GM12891 (cell line): ENCODE results near the gene PEMT.

ENCODE experiments used
- PAX5 ChIP-seq: IDR thresholded peaks from 2 replicates; pipeline ENCODE4 v1.6.1; 2011; ENCODE audit warnings: low read length, moderate library complexity, mild to moderate bottlenecking; ENCODE audit not compliant: insufficient read depth, severe bottlenecking
- POLR2A ChIP-seq: IDR thresholded peaks from 2 replicates; pipeline ENCODE4 v1.6.1; 2011; ENCODE audit warnings: low read depth, low read length, control low read depth
- POLR2AphosphoS5 ChIP-seq: IDR thresholded peaks from 2 replicates; pipeline ENCODE4 v1.6.1; 2011; ENCODE audit warnings: low read depth, low read length, control low read depth
- POU2F2 ChIP-seq: IDR thresholded peaks from 2 replicates; pipeline ENCODE4 v1.6.1; 2011; ENCODE audit warnings: low read depth, mild to moderate bottlenecking, control low read depth, low read length, moderate library complexity
- SPI1 ChIP-seq: IDR thresholded peaks from 2 replicates; pipeline ENCODE4 v1.6.1; 2011; ENCODE audit warnings: low read depth, low read length, control low read depth
- TAF1 ChIP-seq: IDR thresholded peaks from 2 replicates; pipeline ENCODE4 v1.6.1; 2011; ENCODE audit warnings: low read depth, low read length, control low read depth

- TF ChIP-seq POLR2AphosphoS5 (no peak), POLR2A (no peak), TAF1 (no peak), POU2F2 (no peak), SPI1 (no peak), PAX5 (no peak)
These were observed 3.7 kb downstream of the PEMT start for GRCh38 chr17:17587614-17588337.
